ENCODE data around the gene SH3RF3. TPM values are rescaled to one million over a fixed set of nuclear protein-coding genes. Genes with fewer than 3 reads are reported as not detected.

Gene SH3RF3
- total and polyA plus RNA-seq, 2 of the 13 experiments (the other 11 are each of a cell fraction or from before 2014, with no cell fraction given): 0.04 TPM; not detected in 1

GRCh38 chr2:109523536-109524361 lies 394.7 kb downstream of the SH3RF3 start (continued):
- TF ChIP-seq ZBTB40 (IDR thresholded peaks at IDR 0.05) (no peak), ZBTB40 (CRISPR knock-in tag; IDR thresholded peaks at IDR 0.05) (peak; percentile 48; the same call in 1 of the 2 replicates), ZNF205 (CRISPR knock-in tag; IDR thresholded peaks at IDR 0.05) (no peak), ASH2L (IDR thresholded peaks at IDR 0.05; ENCODE audit: insufficient read length, low read depth, low read length) (no peak), PHF21A (CRISPR knock-in tag; IDR thresholded peaks at IDR 0.05) (0 out of 2 replicates have a peak, but pooled peaks have one; percentile 24), ARID3A (IDR thresholded peaks at IDR 0.05; ENCODE audit: low read depth, low read length) (no peak), BCL6 (CRISPR knock-in tag; IDR thresholded peaks at IDR 0.05) (0 out of 2 replicates have a peak, but pooled peaks have one; percentile 11), SMARCE1 (IDR thresholded peaks at IDR 0.05; ENCODE audit: borderline replicate concordance) (no peak), ZNF230 (CRISPR knock-in tag; IDR thresholded peaks at IDR 0.05) (no peak), FOXK2 (IDR thresholded peaks at IDR 0.05) (no peak), TBX2 (CRISPR knock-in tag; IDR thresholded peaks at IDR 0.05; ENCODE audit: borderline replicate concordance) (peak; percentile 38; the same call in 1 of the 2 replicates), ZSCAN22 (CRISPR knock-in tag; IDR thresholded peaks at IDR 0.05) (no peak), ATF7 (IDR thresholded peaks at IDR 0.05) (no peak), ATF7 (CRISPR knock-in tag; IDR thresholded peaks at IDR 0.05) (no peak), FOSL2 (CRISPR knock-in tag; IDR thresholded peaks at IDR 0.05) (peak; percentile 26; the same call in 1 of the 2 replicates), TCF12 (IDR thresholded peaks at IDR 0.05) (no peak), TCF12 (CRISPR knock-in tag; IDR thresholded peaks at IDR 0.05) (no peak), ZNF446 (CRISPR knock-in tag; IDR thresholded peaks at IDR 0.05) (no peak)
- TF ChIP-seq, protein P1, sequence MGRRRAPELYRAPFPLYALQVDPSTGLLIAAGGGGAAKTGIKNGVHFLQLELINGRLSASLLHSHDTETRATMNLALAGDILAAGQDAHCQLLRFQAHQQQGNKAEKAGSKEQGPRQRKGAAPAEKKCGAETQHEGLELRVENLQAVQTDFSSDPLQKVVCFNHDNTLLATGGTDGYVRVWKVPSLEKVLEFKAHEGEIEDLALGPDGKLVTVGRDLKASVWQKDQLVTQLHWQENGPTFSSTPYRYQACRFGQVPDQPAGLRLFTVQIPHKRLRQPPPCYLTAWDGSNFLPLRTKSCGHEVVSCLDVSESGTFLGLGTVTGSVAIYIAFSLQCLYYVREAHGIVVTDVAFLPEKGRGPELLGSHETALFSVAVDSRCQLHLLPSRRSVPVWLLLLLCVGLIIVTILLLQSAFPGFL (CRISPR knock-in tag; IDR thresholded peaks at IDR 0.05): no peak
